CD4-positive, alpha-beta T cell (primary cell): ENCODE measurements around the gene CORT. TPM values are rescaled to one million over a fixed set of nuclear protein-coding genes. Genes with fewer than 3 reads are reported as not detected.

Experiments used
- ATAC-seq: fragments of 200-7000 bp; cut with Tn5 transposase; one replicate; pipeline ENCODE4 v1.10.0; 2022; ENCODE audit warnings: mild to moderate bottlenecking; ENCODE audit not compliant: poor library complexity
- CTCF ChIA-PET: fragments of 350-600 bp; sonication (Branson Sonifier 250); formaldehyde crosslinking; loops from one replicate; lab custom pipeline; 2021; ENCODE audit warnings: antibody characterized with exemption, inconsistent platforms; lab: Charles Lee
- POLR2A ChIA-PET: fragments of 350-600 bp; sonication (Branson Sonifier 250); formaldehyde crosslinking; loops from one replicate; lab custom pipeline; 2021; ENCODE audit warnings: antibody characterized with exemption, inconsistent platforms; lab: Charles Lee
- DNase-seq, 14 experiments: peaks; one replicate each; pipeline ENCODE4 v3.0.0-alpha.2; 2013 to 2020; ENCODE audit warnings: mixed read lengths in 2 of 14
- H3K27ac ChIP-seq, 2 donors: one replicate each; pipeline versions ENCODE4 v1.5.1 to v1.7.0; 2013; ENCODE audit warnings: low read length in 2 of 2, low read depth in 1 of 2, mild to moderate bottlenecking in 1 of 2
- H3K27me3 ChIP-seq, 2 experiments: 1 replicate in 1 of 2; 2 replicates in 1 of 2; pipeline versions ENCODE4 v1.6.1 to v1.7.0; 2013; ENCODE audit warnings: low read length in 2 of 2, control low read depth in 1 of 2, mild to moderate bottlenecking in 1 of 2, moderate library complexity in 1 of 2; ENCODE audit not compliant: insufficient read depth in 2 of 2, control insufficient read depth in 1 of 2
- H3K36me3 ChIP-seq: one replicate; pipeline ENCODE4 v1.6.1; 2013; ENCODE audit warnings: low read length, control low read depth; ENCODE audit not compliant: insufficient read depth
- H3K4me1 ChIP-seq: one replicate; pipeline ENCODE4 v1.6.1; 2013; ENCODE audit warnings: low read length, control low read depth; ENCODE audit not compliant: insufficient read depth
- H3K4me3 ChIP-seq: one replicate; pipeline ENCODE4 v1.5.1; 2013; ENCODE audit warnings: mild to moderate bottlenecking, low read length, moderate library complexity
- H3K9me3 ChIP-seq, 2 experiments: 1 replicate in 1 of 2; 2 replicates in 1 of 2; pipeline versions ENCODE4 v1.6.1 to v1.7.0; 2013; ENCODE audit warnings: low read length in 2 of 2, mild to moderate bottlenecking in 2 of 2, control low read depth in 1 of 2, moderate library complexity in 1 of 2; ENCODE audit not compliant: control insufficient read depth in 1 of 2, insufficient read depth in 1 of 2
- H3K27ac Mint-ChIP-seq: one replicate; pipeline ENCODE4 v1.8.0; 2020; ENCODE audit warnings: mixed read lengths
- H3K27me3 Mint-ChIP-seq: one replicate; pipeline ENCODE4 v1.8.0; 2021; ENCODE audit warnings: mixed read lengths
- H3K36me3 Mint-ChIP-seq: one replicate; pipeline ENCODE4 v1.8.0; 2021; ENCODE audit warnings: low read depth, mixed read lengths
- H3K4me1 Mint-ChIP-seq: one replicate; pipeline ENCODE4 v1.8.0; 2021; ENCODE audit warnings: low read depth, mixed read lengths
- H3K4me3 Mint-ChIP-seq: one replicate; pipeline ENCODE4 v1.8.0; 2020; ENCODE audit warnings: mild to moderate bottlenecking, mixed read lengths
- H3K9me3 Mint-ChIP-seq: one replicate; pipeline ENCODE4 v1.8.0; 2020; ENCODE audit warnings: mixed read lengths
- intact Hi-C, 2 experiments: fragments of 100-400 bp; cut with DNase I in 1 of 2; cut with micrococcal nuclease in 1 of 2; formaldehyde crosslinking; loops; one replicate each; pipeline versions ENCODE4 v1.15.1 to v1.9.0; 2023 to 2025; cut with DNase I, micrococcal nuclease
- total RNA-seq, 174 experiments: library from RNA in 2 of 174; stranded (reverse) in 2 of 174; gene quantifications; one replicate each; pipeline ENCODE4 v1.2.3 and lab custom pipeline; 2021 to 2026
- TF ChIP-seq, protein P1 (sequence below): fragments of 200-600 bp; IDR thresholded peaks from one replicate; pipeline ENCODE4 v1.8.0; 2022; ENCODE audit warnings: antibody characterized with exemption, mild to moderate bottlenecking

The CORT gene
- total RNA-seq, 2 experiments from 2014 or later: 0.25 TPM; not detected in 1

DNA sequence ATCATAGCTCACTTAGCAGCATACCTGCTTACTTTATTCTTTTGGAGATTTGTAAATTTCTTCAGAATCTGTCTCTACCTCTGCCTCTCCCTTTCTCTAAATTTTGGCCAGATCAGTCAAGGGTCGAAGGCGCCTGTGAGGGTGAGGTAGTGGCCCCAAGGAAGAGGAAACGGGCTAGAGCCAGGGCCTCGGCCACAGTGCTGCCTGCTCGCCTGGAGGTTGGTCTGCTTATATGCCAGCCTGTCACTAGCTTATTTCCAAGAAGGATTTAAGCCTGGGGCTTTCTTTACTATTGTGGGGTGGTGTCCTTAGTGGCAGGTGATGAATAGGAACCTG, 44.6 kb downstream of the CORT start:
- H3K27me3 Mint-ChIP-seq: no peaks in the 10 kb centered on the region
- H3K4me3 Mint-ChIP-seq: peak overlapping the region; percentile 80
- ChIA-PET POLR2A (interaction anchor here (0.6 to 3.3 kb wide), 8 partner anchors 13 to 1413 kb away, joined by 3 to 33 read pairs (median 10); partner anchors contain the start of genes CENPS, PEX14 and TARDBP), CTCF (interaction anchor here (0.6 to 8.3 kb wide), 18 partner anchors 9 to 416 kb away, joined by 3 to 126 read pairs (median 5); partner anchors contain the start of genes CENPS, DFFA and PGD)
- H3K4me1 ChIP-seq: peaks cover 33% of the 10 kb centered on the region
- H3K4me3 ChIP-seq: peak overlapping the region; percentile 53
- intact Hi-C loops: loop anchor here (1.0 to 10.0 kb wide), 5 partner anchors 20 to 1150 kb away; partner anchors contain the start of genes CENPS (in 2 of the 2) and PEX14 (in 1 of the 2)
- H3K27ac ChIP-seq: no peak overlapping the region
- DNase-seq (no peak), ATAC-seq (no peak)
- H3K27me3 ChIP-seq: no peaks in the 10 kb centered on the region
- H3K36me3 ChIP-seq: peaks cover 9% of the 10 kb centered on the region
- peaks cover 54% of the 10 kb centered on the region for H3K4me1 Mint-ChIP-seq
- peak overlapping the region; percentile 93 for H3K27ac Mint-ChIP-seq
- H3K9me3 Mint-ChIP-seq: no peaks in the 10 kb centered on the region
- H3K36me3 Mint-ChIP-seq: peaks cover 28% of the 10 kb centered on the region
- TF ChIP-seq, protein P1, sequence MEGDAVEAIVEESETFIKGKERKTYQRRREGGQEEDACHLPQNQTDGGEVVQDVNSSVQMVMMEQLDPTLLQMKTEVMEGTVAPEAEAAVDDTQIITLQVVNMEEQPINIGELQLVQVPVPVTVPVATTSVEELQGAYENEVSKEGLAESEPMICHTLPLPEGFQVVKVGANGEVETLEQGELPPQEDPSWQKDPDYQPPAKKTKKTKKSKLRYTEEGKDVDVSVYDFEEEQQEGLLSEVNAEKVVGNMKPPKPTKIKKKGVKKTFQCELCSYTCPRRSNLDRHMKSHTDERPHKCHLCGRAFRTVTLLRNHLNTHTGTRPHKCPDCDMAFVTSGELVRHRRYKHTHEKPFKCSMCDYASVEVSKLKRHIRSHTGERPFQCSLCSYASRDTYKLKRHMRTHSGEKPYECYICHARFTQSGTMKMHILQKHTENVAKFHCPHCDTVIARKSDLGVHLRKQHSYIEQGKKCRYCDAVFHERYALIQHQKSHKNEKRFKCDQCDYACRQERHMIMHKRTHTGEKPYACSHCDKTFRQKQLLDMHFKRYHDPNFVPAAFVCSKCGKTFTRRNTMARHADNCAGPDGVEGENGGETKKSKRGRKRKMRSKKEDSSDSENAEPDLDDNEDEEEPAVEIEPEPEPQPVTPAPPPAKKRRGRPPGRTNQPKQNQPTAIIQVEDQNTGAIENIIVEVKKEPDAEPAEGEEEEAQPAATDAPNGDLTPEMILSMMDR: no peak
- no peaks in the 10 kb centered on the region for H3K9me3 ChIP-seq

GRCh38 chr1:10494754-10495474, 45.1 kb downstream of the CORT start:
- H3K4me1 ChIP-seq: peaks cover 33% of the 10 kb centered on the region
- H3K4me3 ChIP-seq: peak overlapping the region; percentile 53
- ChIA-PET CTCF (interaction anchor here (0.6 to 8.3 kb wide), 24 partner anchors 9 to 415 kb away, joined by 3 to 126 read pairs (median 4); partner anchors contain the start of genes CENPS, DFFA and PGD), POLR2A (interaction anchor here (0.6 to 3.3 kb wide), 12 partner anchors 9 to 1413 kb away, joined by 3 to 33 read pairs (median 4); partner anchors contain the start of genes CENPS, DFFA, PEX14 and TARDBP)
- peak; percentile 53 to 87 (median 78) for DNase-seq
- intact Hi-C loops: loop anchor here (1.0 to 10.0 kb wide), 9 partner anchors 12 to 1150 kb away; partner anchors contain the start of genes CENPS (in 2 of the 2), KIF1B (in 1 of the 2) and PEX14 (in 1 of the 2)
- TF ChIP-seq, protein P1: peak; percentile 99
- Mint-ChIP-seq H3K36me3 (peaks cover 23% of the 10 kb centered on the region), H3K4me3 (peak overlapping the region; percentile 80), H3K9me3 (no peaks in the 10 kb centered on the region), H3K4me1 (peaks cover 59% of the 10 kb centered on the region), H3K27ac (peak overlapping the region; percentile 93), H3K27me3 (no peaks in the 10 kb centered on the region)
- peak; percentile 74 for ATAC-seq
- no peaks in the 10 kb centered on the region for H3K27me3 ChIP-seq
- peak overlapping the region; percentile 50 to 60 for H3K27ac ChIP-seq
- peaks cover 3% of the 10 kb centered on the region for H3K36me3 ChIP-seq
- no peaks in the 10 kb centered on the region for H3K9me3 ChIP-seq

- ChIA-PET POLR2A (interaction anchor here (0.6 to 3.3 kb wide), 10 partner anchors 8 to 445 kb away, joined by 3 to 33 read pairs (median 6); partner anchors contain the start of genes CENPS, DFFA and PEX14), CTCF (interaction anchor here (0.7 to 8.3 kb wide), 18 partner anchors 10 to 415 kb away, joined by 3 to 126 read pairs (median 5); partner anchors contain the start of genes CENPS and DFFA)
- Mint-ChIP-seq H3K4me1 (peaks cover 62% of the 10 kb centered on the region), H3K4me3 (peak overlapping the region; percentile 80), H3K27me3 (no peaks in the 10 kb centered on the region), H3K9me3 (no peaks in the 10 kb centered on the region), H3K36me3 (peaks cover 18% of the 10 kb centered on the region), H3K27ac (peak overlapping the region; percentile 93)
- H3K27ac ChIP-seq: peak overlapping the region; percentile 50 to 60
- peak in 1 of 14 experiments; percentile 22 for DNase-seq
- peaks cover 33% of the 10 kb centered on the region for H3K4me1 ChIP-seq
- TF ChIP-seq, protein P1: no peak
- ATAC-seq: peak; percentile 30
- H3K27me3 ChIP-seq: no peaks in the 10 kb centered on the region
- intact Hi-C loops: loop anchor here (1.0 to 10.0 kb wide), 8 partner anchors 12 to 1149 kb away; partner anchors contain the start of genes KIF1B (in 1 of the 2) and PEX14 (in 1 of the 2)
- H3K9me3 ChIP-seq: no peaks in the 10 kb centered on the region
- no peaks in the 10 kb centered on the region for H3K36me3 ChIP-seq
- H3K4me3 ChIP-seq: peak overlapping the region; percentile 53
Observed at GRCh38 chr1:10495475-10495817, 45.6 kb downstream of the CORT start.
